ENCODE measurements around the gene MPEG1.

DNA sequence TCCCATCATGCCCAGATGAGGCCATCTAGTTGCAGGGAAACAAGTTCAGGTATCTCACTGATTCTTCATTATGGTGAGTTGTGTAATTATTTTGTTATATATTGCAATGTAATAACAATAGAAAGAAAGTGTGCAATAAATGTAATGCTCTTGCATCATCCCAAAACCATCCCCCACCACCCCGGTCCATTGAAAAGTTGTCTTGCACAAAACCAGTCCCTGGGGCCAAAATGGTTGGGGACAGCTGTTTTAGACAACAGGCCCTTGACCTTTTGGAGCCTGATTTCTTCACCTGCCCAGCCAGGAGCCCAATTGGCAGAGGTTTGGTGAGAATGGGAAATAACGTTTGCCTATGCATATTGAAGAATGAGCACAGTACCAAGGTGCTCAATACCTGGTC, 15.9 kb downstream of the MPEG1 start:
- TF ChIP-seq CTCF (IDR thresholded peaks at IDR 0.05) = no peak
- no peak for TF ChIP-seq POLR2AphosphoS5 (IDR thresholded peaks at IDR 0.05; ENCODE audit: low read depth, low read length)
- TF ChIP-seq, protein P1, sequence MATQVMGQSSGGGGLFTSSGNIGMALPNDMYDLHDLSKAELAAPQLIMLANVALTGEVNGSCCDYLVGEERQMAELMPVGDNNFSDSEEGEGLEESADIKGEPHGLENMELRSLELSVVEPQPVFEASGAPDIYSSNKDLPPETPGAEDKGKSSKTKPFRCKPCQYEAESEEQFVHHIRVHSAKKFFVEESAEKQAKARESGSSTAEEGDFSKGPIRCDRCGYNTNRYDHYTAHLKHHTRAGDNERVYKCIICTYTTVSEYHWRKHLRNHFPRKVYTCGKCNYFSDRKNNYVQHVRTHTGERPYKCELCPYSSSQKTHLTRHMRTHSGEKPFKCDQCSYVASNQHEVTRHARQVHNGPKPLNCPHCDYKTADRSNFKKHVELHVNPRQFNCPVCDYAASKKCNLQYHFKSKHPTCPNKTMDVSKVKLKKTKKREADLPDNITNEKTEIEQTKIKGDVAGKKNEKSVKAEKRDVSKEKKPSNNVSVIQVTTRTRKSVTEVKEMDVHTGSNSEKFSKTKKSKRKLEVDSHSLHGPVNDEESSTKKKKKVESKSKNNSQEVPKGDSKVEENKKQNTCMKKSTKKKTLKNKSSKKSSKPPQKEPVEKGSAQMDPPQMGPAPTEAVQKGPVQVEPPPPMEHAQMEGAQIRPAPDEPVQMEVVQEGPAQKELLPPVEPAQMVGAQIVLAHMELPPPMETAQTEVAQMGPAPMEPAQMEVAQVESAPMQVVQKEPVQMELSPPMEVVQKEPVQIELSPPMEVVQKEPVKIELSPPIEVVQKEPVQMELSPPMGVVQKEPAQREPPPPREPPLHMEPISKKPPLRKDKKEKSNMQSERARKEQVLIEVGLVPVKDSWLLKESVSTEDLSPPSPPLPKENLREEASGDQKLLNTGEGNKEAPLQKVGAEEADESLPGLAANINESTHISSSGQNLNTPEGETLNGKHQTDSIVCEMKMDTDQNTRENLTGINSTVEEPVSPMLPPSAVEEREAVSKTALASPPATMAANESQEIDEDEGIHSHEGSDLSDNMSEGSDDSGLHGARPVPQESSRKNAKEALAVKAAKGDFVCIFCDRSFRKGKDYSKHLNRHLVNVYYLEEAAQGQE (IDR thresholded peaks at IDR 0.05; ENCODE audit: insufficient read depth in 1 of 2, low read depth in 2 of 2, low read length in 1 of 2) = no peak

Measured in Panc1 (cell line).